ENCODE results near the gene STK38. TPM values are rescaled to one million over a fixed set of nuclear protein-coding genes. Genes with fewer than 3 reads are reported as not detected.

STK38 gene
- total and polyA plus RNA-seq, 2 of the 8 experiments (the other 6 are each of a cell fraction or from before 2014, with no cell fraction given), result 8.1 to 19.8 TPM

DNA sequence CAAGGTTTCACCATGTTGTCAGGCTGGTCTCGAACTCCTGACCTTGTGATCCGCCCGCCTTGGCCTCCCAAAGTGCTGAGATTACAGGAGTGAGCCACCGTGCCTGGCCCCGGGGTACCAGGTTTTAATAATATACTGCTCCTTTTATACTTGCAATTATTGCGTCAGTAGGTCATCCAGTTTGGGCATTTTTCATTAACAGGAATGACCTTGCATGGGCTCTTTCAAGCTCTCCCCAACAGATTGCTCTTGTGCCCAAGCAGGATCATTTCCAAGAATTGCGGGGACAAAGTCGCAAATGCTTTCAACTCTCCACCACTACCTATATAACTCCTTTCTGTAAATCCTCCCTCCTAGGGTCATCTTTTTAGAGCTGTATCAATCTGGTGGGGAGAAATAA lies 23.8 kb downstream of the STK38 start:
- Histone ChIP-seq H3K27ac (ENCODE audit: low read depth, low read length) (no peak overlapping the region), H3K23me2 (ENCODE audit: low read depth, low read length) (no peaks in the 10 kb centered on the region), H3K18ac (ENCODE audit: extremely low read depth, low read length) (no peak overlapping the region), H3K56ac (replicated peaks; ENCODE audit: insufficient read length, low read depth, low read length) (no peak overlapping the region), H2BK120ac (replicated peaks; ENCODE audit: low read depth, low read length) (no peak overlapping the region), H2BK5ac (ENCODE audit: low read depth, low read length) (no peak overlapping the region), H3K14ac (ENCODE audit: insufficient read length) (no peak overlapping the region), H3K9ac (replicated peaks in 1 of 4; ENCODE audit: extremely low read depth in 1 of 4, low read depth in 3 of 4, low read length in 3 of 4) (no peak overlapping the region), H2BK20ac (ENCODE audit: low read length) (no peak overlapping the region), H2AK5ac (ENCODE audit: low read depth, low read length) (no peak overlapping the region), H3K79me2 (ENCODE audit: control insufficient read depth in 1 of 2, insufficient read depth in 2 of 2, low read length in 2 of 2) (no peaks in the 10 kb centered on the region; a peak in 2 of 4 replicates), H3K4me2 (ENCODE audit: insufficient read depth in 1 of 2, low read depth in 2 of 2, low read length in 2 of 2) (no peak overlapping the region), H3K27me3 (replicated peaks in 1 of 4; ENCODE audit: control insufficient read depth in 3 of 4, extremely low read depth in 1 of 4, insufficient read depth in 3 of 4, low read length in 3 of 4) (no peaks in the 10 kb centered on the region), H3K4me3 (ENCODE audit: extremely low read depth in 1 of 4, insufficient read depth in 2 of 4, low read depth in 3 of 4, low read length in 4 of 4) (no peak overlapping the region), H2AFZ (ENCODE audit: low read length) (no peak overlapping the region), H2BK12ac (ENCODE audit: low read depth, low read length) (no peak overlapping the region), H3K4ac (replicated peaks; ENCODE audit: insufficient read length, low read depth, low read length) (no peak overlapping the region), H3K9me3 (ENCODE audit: insufficient read depth in 2 of 2, low read depth in 1 of 2, low read length in 1 of 2) (no peaks in the 10 kb centered on the region), H3K23ac (ENCODE audit: insufficient read length) (no peak overlapping the region), H4K8ac (ENCODE audit: extremely low read depth, insufficient read depth, low read length) (no peak overlapping the region), H4K20me1 (replicated peaks in 1 of 2; ENCODE audit: control insufficient read depth in 1 of 2, insufficient read depth in 2 of 2, low read length in 2 of 2) (peaks cover 2% of the 10 kb centered on the region in 2 experiments), H3K36me3 (ENCODE audit: control insufficient read depth in 2 of 4, insufficient read depth in 4 of 4, low read length in 3 of 4) (peaks cover 4 to 35% (median 14%) of the 10 kb centered on the region in 4 experiments; a peak in 6 of 8 replicates), H3K4me1 (replicated peaks in 1 of 4; ENCODE audit: control insufficient read depth in 3 of 4, insufficient read depth in 4 of 4, low read length in 3 of 4) (no peaks in the 10 kb centered on the region), H4K5ac (ENCODE audit: insufficient read length, low read depth, low read length) (no peak overlapping the region), H3K79me1 (ENCODE audit: low read depth, low read length) (0 out of 2 replicates have a peak, but pooled peaks cover 3% of the 10 kb centered on the region), H2BK15ac (ENCODE audit: low read length) (no peak overlapping the region), H4K91ac (replicated peaks; ENCODE audit: insufficient read length, low read length) (no peak overlapping the region)
- TF ChIP-seq EZH2 (IDR thresholded peaks at IDR 0.05; ENCODE audit: low read depth, low read length, severe bottlenecking) (no peak), SAP30 (IDR thresholded peaks at IDR 0.05; ENCODE audit: insufficient read depth, insufficient replicate concordance, low read length) (no peak), CBX5 (IDR thresholded peaks at IDR 0.05; ENCODE audit: low read depth, low read length) (no peak), POU5F1 (IDR thresholded peaks at IDR 0.05; ENCODE audit: low read depth, low read length) (no peak), TCF12 (IDR thresholded peaks at IDR 0.05; ENCODE audit: low read depth, low read length) (no peak), KDM1A (IDR thresholded peaks at IDR 0.05; ENCODE audit: borderline replicate concordance, low read length) (no peak), BRCA1 (IDR thresholded peaks at IDR 0.05; ENCODE audit: low read depth, low read length) (no peak)
- DNase-seq (ENCODE audit: low read depth in 1 of 2, low spot score in 2 of 2) (no peak), FAIRE-seq (no peak)
- ChIA-PET POLR2A (ENCODE audit: partially characterized antibody) (interaction anchor here (0.6 to 1.9 kb wide), 5 partner anchors 13 to 75 kb away, joined by 3 to 5 read pairs (median 3); no protein-coding TSS in a partner anchor), CTCF (ENCODE audit: partially characterized antibody) (no interaction called here)
- WGBS, 2 experiments (ENCODE audit: extremely low coverage in 1 of 2, insufficient coverage in 1 of 2, insufficient read length in 1 of 2, insufficient replicate concordance in 2 of 2, low coverage in 1 of 2, low lambda C conversion rate in 2 of 2, missing lambda C conversion rate in 1 of 2), result 95% methylated on average over 8 of the region's 8 CpGs; no CpG with 5 or more reads in 1 of the 2 experiments

Measured in H1 (cell line).